Kidney capillary endothelial cell (primary cell): ENCODE results near the gene SLC25A17.
"Not testable (repeated sequence)": the region's sequence is repeated elsewhere in the genome, so short reads cannot be mapped to it uniquely, and the experiment has no call there.

Experiments used
- DNase-seq: peaks from one replicate; pipeline ENCODE4 v3.0.0-alpha.2; 2018; ENCODE audit warnings: low spot score

Gene SLC25A17

DNA sequence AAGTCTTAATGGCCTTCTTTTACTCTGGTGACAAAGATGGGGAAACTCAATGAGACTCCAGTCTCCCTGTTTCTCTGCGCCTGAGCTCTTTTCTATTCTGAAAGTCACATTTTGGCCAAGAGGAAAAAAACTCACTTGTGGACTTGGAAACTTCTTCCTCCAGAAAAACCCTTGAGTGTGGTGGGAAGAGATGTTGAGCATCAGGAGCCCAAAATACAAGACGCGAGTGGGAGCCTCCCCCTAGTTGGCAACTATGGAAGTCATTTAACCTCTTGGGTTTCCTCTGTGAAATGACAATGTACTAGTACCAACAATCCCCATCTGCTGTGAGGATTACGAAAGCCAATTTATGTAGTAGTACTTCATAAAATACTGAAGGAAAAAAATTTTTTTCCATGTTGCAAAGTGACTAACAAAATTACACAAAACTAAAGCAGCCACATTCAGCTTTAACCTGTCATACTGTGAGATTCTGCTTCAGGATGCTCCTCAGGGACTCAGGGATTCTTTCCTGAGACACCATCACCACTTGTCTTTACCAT, 524 bp upstream of the SLC25A17 start:
- peak; percentile 15 for DNase-seq

DNA sequence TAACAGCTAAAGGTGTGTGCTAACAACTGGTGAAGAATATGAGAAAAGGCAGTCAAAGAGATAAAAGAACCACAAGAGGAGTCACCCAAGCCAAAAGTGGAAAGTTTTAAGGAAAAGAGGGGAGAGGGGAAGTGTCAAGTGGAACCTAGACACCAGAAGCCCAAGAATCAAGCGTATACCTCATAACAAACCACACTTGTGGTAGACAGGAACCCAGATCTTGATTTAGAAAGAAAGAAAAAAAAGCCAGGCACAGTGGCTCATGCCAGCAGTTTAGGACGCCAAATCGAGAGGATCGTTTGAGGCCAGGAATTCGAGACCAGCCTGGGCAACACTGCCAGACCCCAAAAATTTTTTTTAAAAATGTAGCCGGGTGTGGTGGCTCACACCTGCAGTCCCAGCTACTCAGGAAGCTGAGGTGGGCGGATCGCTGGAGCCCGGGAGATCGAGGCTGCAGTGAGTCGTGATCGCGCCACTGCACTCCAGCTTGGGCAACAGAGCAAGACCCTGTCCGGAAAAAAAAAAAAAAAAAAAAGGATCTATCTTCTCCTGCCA, 877 bp downstream of the SLC25A17 start:
- no peak for DNase-seq

DNA sequence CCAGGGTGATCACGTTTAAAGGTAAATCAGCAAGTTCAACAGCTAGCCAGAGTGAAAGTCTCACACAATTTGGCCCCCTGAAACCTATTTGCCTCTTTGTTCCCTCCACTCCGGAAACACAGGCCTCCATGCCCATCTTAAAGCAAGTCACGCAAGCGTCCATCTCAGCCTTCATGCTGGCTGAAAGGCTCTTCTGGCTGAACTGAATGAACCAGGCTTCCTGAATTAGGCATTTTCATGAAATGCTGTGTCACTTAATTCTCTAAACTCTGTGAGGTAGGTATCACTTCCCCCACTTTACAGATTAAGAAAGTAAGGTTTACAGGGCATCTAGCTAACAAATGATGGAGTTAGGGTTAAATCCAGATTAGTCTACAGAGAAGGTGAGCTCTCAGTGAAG, 1.4 kb downstream of the SLC25A17 start:
- DNase-seq: no peak

DNA sequence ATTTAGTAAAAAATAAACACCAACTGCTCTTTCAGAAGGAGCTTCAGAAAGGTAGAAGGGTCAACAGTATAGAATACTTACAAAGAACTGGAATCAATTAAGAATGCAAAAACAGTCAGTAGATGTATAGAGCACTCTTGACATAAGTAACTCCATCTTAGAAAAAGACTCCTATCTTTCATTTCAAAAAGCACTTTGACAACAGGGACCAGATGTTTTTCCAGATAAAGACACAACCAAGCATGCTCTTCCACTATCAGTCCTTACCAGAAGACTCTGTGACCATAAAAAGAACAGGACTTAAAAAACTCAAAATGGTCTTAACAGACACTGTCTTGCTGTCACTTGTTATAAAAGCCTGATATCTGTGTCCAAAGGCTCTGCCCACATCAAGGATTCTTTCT, 5.2 kb downstream of the SLC25A17 start:
- DNase-seq: no peak

DNA sequence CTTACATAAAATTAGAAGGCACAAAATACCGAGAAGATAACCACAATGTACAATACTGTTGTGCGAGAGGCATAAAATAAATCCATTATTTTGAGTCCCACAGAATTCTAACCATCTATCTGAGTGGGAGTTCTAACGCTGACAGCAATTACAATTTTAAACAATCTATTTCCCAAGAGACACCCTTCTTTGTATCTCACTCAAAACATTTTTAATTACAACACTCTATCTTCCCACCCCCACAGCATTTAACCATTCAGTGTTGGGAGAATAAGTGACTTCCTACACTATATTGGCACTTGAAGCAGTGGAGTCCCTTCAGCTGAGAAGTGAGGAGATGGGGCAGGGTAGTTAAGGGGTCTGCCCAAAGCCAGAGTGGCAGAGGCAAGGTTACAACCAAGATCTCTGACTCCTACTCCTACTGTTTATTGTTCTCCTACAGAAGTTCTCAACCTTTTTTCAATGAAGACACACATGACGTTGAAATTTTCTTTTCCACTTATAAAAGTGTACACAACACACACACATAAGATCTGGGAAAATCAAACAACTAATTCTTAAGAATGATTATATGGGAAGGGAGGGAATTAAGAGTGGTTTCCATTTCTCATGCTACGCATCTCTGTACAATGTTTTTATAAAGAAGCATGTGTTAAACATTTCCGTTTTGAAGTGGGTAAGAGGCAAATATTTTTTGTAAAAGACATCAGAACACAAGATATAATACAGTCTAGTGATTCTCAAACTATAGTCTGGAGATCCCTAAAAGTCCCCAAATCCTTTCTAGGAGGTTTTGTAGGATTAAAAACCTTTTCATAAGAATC, 10.9 kb downstream of the SLC25A17 start:
- DNase-seq: no peak

DNA sequence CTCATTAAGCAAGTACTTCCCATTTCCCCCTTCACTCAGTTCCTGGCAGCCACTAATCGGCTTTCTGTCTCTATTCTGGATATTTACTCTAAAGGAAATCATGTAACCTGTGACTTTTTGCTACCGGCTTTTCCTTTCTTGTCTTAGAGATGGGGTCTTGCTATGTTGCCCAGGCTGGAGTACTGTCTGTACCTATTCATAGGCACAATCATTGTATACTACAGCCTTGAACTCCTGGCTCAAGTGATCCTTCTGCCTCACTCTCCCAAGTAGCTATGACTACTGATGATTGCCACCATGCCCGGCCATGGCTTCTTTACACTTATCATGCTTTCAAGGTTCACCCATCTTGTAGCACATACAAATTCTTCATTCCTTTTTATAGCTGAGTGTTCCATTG, 12.4 kb downstream of the SLC25A17 start:
- DNase-seq: no peak

DNA sequence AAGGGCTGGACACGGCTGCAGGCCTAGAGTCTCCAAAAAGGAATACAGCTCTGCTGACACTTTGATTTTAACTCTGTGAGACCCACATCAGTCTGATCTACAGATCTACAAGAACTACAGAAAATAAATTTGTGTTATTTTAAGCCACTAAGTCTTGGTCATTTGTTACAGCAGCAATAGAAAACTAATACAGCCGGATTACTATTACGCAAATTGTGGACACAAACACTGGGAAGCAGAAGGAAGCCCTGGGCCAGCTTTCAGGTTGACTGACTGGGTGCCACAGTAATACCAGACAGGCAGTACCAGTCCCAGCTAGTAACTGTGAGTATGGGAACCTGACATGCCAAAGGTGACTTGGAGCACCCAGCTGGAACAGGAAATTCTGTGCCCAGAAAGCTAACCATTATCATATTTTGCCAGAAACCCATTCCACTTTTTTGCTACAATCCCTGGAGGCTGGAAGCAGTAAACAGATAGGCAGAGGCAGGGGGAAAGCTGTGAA, 13.4 kb downstream of the SLC25A17 start:
- DNase-seq: no peak

DNA sequence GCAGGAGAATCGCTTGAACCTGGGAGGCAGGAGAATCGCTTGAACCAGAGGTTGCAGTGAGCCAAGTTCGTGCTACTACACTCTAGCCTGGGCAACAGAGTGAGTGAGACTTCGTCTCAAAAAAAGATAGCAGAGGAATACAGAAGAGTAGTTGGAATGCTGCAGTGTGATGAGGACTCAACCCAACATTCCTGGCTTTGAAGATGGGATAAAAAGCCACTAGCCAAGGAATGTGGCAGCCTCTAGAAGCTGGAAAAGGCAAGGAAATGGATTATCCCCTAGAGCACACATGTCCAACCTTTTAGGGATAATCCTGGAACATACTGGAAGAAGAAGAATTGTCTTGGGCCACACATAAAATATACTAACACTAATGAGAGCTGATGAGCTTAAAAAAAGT, 13.9 kb downstream of the SLC25A17 start:
- no peak for DNase-seq

DNA sequence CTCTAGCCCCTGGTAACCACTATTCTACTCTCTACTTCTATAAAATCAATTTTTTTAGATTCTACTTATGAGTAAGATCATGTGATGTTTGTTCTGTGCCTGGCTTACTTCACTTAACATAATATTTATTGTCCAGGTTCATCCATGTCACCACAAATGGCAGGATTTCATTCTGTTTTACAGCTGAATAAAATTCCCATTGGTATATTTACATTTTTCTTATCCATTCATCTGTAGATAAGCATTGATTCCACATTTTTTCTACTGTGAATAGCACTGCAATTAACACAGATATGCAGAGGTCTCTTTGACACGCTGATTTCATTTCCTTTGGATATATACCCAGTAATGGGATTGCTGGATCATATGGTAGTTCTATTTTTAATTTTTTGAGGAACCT, 15.8 kb downstream of the SLC25A17 start:
- DNase-seq: no peak

DNA sequence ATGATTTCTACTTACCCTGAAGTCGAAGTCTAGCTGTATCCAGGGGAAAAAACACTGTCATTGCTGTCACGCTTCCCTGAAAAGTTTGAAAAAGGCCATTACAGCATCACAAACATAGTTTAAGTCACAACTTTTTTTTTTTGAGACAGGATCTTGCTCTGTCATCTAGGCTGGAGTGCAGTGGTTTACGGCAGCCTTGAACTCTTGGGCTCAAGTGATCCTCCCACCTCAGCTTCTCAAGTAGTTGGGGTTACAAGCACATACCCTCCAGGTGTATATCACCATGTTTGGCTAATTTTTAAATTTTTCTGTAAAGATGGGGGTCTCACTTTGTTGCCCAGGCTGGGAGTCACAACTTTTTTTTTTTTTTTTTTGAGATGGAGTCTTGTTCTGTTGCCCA, 20.1 kb downstream of the SLC25A17 start:
- DNase-seq: no peak

DNA sequence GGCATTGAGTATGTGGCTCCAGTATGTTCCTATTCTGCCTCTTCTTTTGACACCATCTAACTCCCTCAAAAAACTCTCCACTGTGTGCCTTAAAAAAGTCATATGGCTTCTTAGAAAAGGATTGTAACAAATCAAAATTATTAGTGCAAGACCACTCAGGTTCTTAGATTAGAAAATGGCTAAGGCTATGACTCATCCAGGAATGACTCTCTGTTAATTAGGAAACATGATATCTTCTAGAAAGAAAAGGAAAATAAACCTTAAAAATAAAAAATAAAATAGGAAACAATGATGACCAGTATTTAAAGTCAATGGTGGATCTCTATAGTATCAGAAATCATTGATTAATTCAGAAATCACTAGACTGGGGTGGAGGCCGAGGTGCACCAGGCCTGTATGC, 21.7 kb downstream of the SLC25A17 start:
- no peak for DNase-seq

DNA sequence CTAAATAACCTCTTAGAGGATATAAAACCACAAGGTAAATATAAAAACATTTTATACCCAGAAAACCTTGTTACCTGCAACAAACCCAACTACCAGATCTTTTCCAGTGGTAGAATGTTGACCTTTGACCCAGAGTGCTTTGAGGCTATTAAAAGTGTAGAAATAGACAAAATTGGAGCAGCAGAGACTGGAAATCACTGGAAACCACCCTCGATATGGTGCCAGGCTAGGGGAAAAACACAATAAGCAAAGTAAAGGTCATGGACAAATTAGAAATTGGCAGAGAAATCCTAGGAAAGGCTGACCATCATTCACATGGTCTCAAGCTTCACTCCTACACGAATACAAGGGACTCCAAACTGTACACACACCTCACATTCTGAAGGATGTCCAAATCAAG, 26.7 kb downstream of the SLC25A17 start:
- no peak for DNase-seq

DNA sequence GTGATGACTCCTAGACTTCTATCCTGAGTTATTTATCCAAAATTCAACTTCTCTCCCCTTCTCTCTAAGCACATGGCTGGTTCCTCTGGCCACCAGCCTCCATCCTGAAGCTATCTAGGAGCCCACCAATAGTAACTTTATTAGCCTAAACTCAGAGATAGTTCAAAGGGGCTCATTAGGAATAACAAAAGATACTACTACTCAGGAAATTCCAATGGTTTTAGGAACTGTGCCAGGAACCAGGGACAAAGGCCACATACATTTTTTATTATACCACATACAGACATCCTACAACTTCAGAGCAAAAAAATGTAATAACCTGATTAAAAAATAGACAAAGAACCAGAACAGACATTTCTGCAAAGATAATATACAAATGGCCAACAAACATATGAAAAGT, 27.9 kb downstream of the SLC25A17 start:
- DNase-seq: peak; percentile 10

DNA sequence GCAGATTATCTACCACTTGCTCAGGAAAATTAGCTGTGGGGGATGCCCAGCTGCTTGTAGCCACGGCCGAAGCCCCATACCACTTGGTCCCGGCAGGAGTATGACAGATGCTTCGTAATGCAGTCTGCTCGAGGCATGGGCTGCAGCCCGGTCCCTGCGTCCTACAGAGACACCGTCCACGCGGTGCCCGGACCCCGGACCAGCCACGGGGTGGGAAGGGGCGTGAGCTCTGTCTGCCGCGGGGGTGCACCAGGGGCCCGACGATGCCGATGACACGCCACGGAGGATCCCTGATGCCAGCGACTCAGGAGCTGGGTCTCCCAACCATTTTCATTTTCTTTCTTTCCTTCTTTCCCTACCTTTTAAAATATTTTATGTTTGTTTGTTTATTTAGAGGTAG, 30.0 kb downstream of the SLC25A17 start:
- DNase-seq: no peak

DNA sequence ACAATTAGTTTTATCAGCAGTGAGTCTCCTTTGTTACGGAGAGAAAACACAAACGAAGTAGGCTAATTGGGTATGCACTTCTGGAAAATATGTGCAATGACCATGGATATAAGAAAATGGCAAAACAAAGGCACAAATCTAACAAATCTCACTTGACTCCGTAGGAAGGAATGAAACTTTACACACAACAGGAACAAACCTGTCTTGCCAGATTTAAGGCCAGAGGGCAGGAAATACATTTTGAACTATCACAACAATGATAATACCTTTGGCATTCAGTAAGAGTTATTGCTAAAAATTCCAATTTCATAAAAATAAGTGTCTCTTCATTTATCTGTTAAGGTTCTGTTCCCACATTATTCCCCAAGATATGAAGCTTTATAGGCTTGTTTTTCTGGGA, 36.6 kb downstream of the SLC25A17 start:
- DNase-seq: no peak

DNA sequence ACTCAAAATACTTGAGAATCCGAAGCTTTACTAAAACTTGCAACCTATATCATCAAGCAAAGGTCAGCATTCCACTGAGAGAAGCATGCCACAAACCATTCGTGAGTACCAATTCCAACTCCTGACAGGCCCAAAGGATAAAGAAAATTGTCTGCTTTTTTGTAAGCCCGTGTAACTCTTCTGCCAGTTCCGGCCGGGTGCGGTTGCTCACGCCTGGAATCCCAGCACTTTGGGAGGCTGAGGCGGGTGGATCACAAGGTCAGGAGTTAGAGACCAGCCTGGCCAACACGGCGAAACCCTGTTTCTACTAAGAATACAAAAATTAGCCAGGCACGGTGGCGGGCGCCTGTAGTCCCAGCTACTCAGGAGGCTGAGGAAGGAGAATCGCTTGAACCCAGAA, 37.4 kb downstream of the SLC25A17 start:
- not testable (repeated sequence) for DNase-seq

DNA sequence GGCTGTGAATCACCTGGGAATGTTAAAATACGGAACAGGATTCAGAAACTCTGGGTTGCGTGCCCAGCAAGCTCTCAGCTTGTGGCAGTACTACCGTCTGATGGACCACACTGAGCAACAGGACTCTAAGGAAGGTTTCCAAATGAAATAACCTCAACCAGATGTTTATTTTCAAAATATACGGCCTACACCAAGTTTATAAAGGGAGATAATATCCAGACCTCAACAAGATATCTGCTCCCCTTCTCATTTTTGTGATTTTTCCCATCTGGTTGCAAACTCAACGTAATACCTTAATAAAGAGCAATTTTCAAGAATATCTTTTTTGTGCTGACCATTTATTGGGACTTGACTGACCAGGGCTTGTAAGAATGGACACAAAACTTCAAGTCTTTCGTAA, 49.4 kb downstream of the SLC25A17 start:
- no peak for DNase-seq

DNA sequence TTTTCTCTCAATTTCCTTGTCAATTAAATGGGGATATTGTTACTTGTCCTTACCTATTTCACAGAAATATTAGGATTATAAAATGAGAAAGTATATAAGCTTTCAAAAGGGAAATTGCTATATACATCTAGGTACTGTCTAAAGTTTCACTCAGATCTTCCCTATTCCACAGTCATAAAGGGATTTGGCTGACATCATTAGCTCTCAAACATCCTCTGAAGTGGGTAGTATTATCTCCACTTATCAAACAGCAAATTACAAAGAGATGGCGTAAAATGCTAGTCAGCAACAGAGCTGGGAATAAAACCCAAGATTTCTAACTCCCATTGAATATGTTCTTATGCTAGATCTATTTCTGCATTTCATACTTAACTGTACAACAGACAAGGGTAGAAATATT, 50.9 kb downstream of the SLC25A17 start:
- no peak for DNase-seq

DNA sequence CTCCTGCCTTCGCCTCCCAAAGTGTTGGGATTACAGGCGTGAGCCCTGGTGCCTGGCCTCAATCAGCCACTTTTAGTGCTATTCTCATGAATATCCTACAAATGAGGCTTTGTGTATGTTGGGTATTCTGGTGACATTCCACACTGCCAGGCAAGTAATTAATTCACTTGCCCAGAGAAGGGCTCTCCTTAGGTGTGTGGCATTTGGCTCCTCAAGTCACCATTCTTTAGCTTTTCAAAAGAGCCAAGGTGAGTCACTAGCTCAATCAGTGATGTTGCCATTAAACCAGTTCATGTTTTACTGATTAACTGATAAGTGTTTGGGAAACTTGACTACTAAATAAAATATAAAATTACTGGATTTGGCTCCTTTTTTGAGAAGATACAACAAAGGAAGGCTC, 52.2 kb downstream of the SLC25A17 start:
- no peak for DNase-seq

DNA sequence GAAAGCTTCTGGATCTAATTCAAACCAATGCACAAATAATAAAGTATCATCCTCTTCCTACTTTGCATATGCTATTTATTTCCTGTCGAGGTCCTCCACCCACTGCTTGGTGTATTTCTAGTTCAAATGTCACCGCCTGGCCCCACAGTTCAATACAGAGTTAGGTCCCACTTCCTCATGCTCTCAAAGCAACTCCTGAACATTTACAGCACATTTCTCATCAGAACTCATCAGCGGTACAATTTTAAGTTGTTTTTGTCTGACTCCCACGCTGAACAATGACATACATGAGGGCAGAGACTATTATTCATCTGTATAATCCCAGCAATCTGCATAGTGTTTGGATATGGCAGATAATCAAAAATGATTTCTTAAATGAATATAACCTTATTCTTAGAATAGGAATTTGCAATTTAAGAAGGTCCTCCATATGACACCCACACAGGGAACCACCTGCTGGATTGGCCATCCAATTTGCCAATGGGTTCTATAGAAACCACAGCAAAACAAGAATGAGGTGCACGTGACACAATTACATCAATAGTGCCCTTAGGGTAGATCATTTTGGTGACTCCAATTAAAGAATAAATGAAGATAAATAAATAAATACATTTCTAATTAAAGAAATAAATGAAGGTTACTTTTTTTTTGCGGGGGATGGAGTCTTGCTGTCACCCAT, 54.2 kb downstream of the SLC25A17 start:
- DNase-seq: no peak

DNA sequence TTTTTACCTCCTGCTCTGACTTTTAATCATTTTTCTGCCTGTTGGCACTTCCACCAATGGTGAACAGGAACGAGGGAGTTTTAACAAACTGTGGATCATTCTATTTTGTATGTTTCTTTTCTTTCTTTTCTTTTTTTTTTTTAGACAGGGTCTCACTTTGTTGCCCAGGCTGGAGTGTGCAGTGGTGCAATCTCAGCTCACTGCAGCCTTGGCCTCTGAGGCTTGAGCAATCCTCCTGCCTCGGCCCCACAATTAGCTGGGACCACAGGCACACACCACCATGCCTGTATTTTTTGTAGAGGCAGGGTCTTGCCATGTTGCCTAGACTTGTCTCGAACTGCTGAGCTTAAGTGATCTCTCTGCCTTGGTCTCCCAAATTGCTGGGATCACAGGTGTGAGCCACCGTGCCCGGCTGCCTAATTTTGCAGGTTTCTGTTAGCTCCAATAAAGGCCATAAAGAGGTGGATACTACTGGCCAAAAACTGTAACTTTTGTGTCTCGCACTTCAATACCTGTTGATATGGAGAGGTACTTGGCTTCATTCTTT, 59.8 kb downstream of the SLC25A17 start:
- no peak for DNase-seq

DNA sequence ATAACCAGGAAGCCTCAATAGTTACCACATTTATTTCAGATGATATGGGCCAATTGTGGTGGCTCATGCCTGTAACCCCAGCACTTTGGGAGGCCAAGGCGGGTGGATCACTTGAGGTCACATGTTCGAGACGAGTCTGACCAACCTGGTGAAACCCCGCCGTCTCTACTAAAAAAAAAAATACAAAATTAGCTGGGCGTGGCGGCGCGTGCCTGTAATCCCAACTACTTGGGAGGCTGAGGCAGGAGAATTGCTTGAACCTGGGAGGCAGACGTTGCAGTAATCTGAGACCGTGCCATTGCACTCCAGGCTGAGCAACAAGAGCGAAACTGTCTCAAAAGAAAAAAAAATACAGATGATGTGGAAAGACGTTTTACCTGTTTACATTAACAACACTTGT, 60.3 kb downstream of the SLC25A17 start:
- not testable (repeated sequence) for DNase-seq

DNA sequence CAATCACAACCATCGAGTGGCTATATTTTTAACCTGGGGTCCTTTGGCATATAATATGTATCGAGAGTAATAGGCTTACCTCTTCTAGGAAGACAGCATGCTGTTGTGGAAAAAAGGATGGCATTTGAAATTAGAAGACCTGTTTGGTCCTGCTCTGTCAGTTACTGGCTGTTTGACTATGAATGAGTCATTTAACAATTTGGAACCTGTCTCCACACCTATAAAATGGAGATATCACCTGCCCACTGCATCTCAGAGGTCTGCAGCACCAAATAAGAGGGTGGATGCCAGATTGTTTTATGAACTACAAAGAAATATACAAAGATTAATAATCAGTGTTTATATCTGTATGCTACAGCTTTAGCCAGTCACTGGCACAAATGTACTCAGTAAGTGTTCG, 60.8 kb downstream of the SLC25A17 start:
- DNase-seq: no peak
